Lower leg skin (tissue), 3 donors: ENCODE results near the gene IL3.
A peak's percentile ranks its signal among the peaks of the same experiment; 100 is the strongest.

Experiments
- CTCF ChIP-seq, 3 donors: fragments of 450-650 bp; IDR thresholded peaks; one replicate each; pipeline ENCODE4 v1.5.1; 2016; ENCODE audit warnings: antibody characterized with exemption in 3 of 3, mild to moderate bottlenecking in 3 of 3, moderate library complexity in 2 of 3
- POLR2A ChIP-seq, 2 donors: fragments of 450-650 bp; IDR thresholded peaks; one replicate each; pipeline ENCODE4 v1.6.1; 2016 to 2017; ENCODE audit warnings: antibody characterized with exemption in 2 of 2, mild to moderate bottlenecking in 1 of 2, moderate library complexity in 1 of 2

- peak in 1 of 3 donors; percentile 84 for TF ChIP-seq CTCF (IDR thresholded peaks at IDR 0.05)
- no peak for TF ChIP-seq POLR2A (IDR thresholded peaks at IDR 0.05)
Observed at GRCh38 chr5:132063090-132063911, 2.8 kb downstream of the IL3 start.
